HepG2 (cell line): ENCODE results near the gene TACC3. TPM values are rescaled to one million over a fixed set of nuclear protein-coding genes. Genes with fewer than 3 reads are reported as not detected.

Experiments
- ATAC-seq: fragments of 200-7000 bp; cut with Tn5 transposase; 3 replicates; pipeline ENCODE4 v1.9.1; 2020; ENCODE audit warnings: mild to moderate bottlenecking, moderate library complexity
- BruUV-seq: library from RNA; stranded (reverse); fragments of 400-500 nt; replicated peaks from 2 replicates; lab custom pipeline; 2021; lab: Mats Ljungman, UMichigan
- CTCF ChIA-PET: fragments of 300-600 bp; formaldehyde crosslinking; extraction: SDS; loops from one replicate; lab custom pipeline; 2021; ENCODE audit warnings: low total read pairs, inconsistent platforms, low intra/inter-chr PET ratio; lab: Yijun Ruan, JAX
- POLR2A ChIA-PET: fragments of 350-600 bp; sonication (Branson Sonifier 250); formaldehyde crosslinking; loops from one replicate; lab custom pipeline; 2020; ENCODE audit warnings: antibody characterized with exemption, inconsistent platforms; lab: Yijun Ruan, JAX
- DNase-seq: peaks from one replicate; pipeline ENCODE4 v3.0.0-alpha.2; 2015; ENCODE audit warnings: low spot score
- FAIRE-seq: peaks from 3 replicates; lab custom pipeline; 2011; peaks lifted over from hg19 to GRCh38; lab: Jason Lieb, UNC
- H2AFZ ChIP-seq: one replicate; pipeline ENCODE4 v1.6.1; 2011; ENCODE audit warnings: low read length, inconsistent platforms
- H3K27ac ChIP-seq: fragments of 300-600 bp; 3 replicates; pipeline ENCODE4 v1.8.0; 2011; ENCODE audit warnings: mixed run types, mild to moderate bottlenecking, mixed read lengths, low read length, inconsistent platforms; ENCODE audit not compliant: insufficient read depth; ENCODE audit errors: extremely low read length
- H3K27me3 ChIP-seq, 2 experiments: fragments of 200-600 bp in 1 of 2; 2 replicates in 1 of 2; 3 replicates in 1 of 2; pipeline versions ENCODE4 v1.6.0 to v1.8.0; 2011; ENCODE audit warnings: low read length in 2 of 2, mild to moderate bottlenecking in 2 of 2, moderate library complexity in 2 of 2, inconsistent platforms in 1 of 2; ENCODE audit not compliant: insufficient read depth in 2 of 2, control insufficient read depth in 1 of 2
- H3K36me3 ChIP-seq, 2 experiments: fragments of 200-600 bp in 1 of 2; replicated peaks in 1 of 2; 2 replicates in 1 of 2; 3 replicates in 1 of 2; pipeline versions ENCODE4 v1.5.1 to v1.8.0; 2011; ENCODE audit warnings: low read length in 2 of 2, inconsistent platforms in 1 of 2; ENCODE audit not compliant: insufficient read depth in 2 of 2, control insufficient read depth in 1 of 2
- H3K4me1 ChIP-seq: 2 replicates; pipeline ENCODE4 v1.5.1; 2012; ENCODE audit warnings: low read length, inconsistent platforms; ENCODE audit not compliant: insufficient read depth
- H3K4me2 ChIP-seq: 2 replicates; pipeline ENCODE4 v1.6.0; 2011; ENCODE audit warnings: low read depth, low read length, inconsistent platforms
- H3K4me3 ChIP-seq, 3 experiments: fragments of 200-600 bp in 1 of 3; sonication (generic), shearing (Covaris generic) in 1 of 3; replicated peaks in 1 of 3; 2 replicates each; pipeline ENCODE4 v1.5.1; 2011 to 2016; ENCODE audit warnings: low read length in 3 of 3, inconsistent platforms in 2 of 3, low read depth in 2 of 3, mild to moderate bottlenecking in 2 of 3, control low read depth in 1 of 3, mixed read lengths in 1 of 3; ENCODE audit not compliant: insufficient read depth in 1 of 3
- H3K79me2 ChIP-seq: one replicate; pipeline ENCODE4 v1.6.1; 2011; ENCODE audit warnings: low read length, inconsistent platforms; ENCODE audit not compliant: insufficient read depth
- H3K9ac ChIP-seq: 2 replicates; pipeline ENCODE4 v1.6.0; 2011; ENCODE audit warnings: mild to moderate bottlenecking, low read depth, low read length, inconsistent platforms; ENCODE audit not compliant: insufficient read depth
- H3K9me3 ChIP-seq: 2 replicates; pipeline ENCODE4 v1.5.1; 2012; ENCODE audit warnings: mild to moderate bottlenecking, low read length
- H4K20me1 ChIP-seq: 2 replicates; pipeline ENCODE4 v1.6.0; 2011; ENCODE audit warnings: inconsistent platforms, mild to moderate bottlenecking, low read length, moderate library complexity; ENCODE audit not compliant: insufficient read depth
- ARID5B ChIP-seq: IDR thresholded peaks from 2 replicates; pipeline ENCODE4 v1.4.0; 2020; ENCODE audit warnings: mild to moderate bottlenecking, missing genetic modification reagents
- DPF2 ChIP-seq: sonication (generic); formaldehyde crosslinking; IDR thresholded peaks from 2 replicates; pipeline ENCODE4 v1.4.0; 2020; ENCODE audit warnings: mild to moderate bottlenecking, low read depth, missing genetic modification reagents, borderline replicate concordance
- EEA1 ChIP-seq: sonication (generic); formaldehyde crosslinking; IDR thresholded peaks from 2 replicates; pipeline ENCODE4 v1.5.1; 2020; ENCODE audit warnings: mild to moderate bottlenecking, missing genetic modification reagents, borderline replicate concordance
- ELF3 ChIP-seq: IDR thresholded peaks from 2 replicates; pipeline ENCODE4 v1.6.1; 2016; ENCODE audit warnings: missing genetic modification reagents, missing compliant biosample characterization
- FOXM1 ChIP-seq: sonication (generic); formaldehyde crosslinking; IDR thresholded peaks from 2 replicates; pipeline ENCODE4 v1.5.0; 2020; ENCODE audit warnings: missing genetic modification reagents
- HMGXB4 ChIP-seq, 2 experiments: sonication (generic) in 1 of 2; formaldehyde crosslinking in 1 of 2; IDR thresholded peaks; 2 replicates each; pipeline versions ENCODE4 v1.4.0 to v1.6.1; 2018 to 2020; ENCODE audit warnings: missing genetic modification reagents in 2 of 2, borderline replicate concordance in 1 of 2, low read depth in 1 of 2, mild to moderate bottlenecking in 1 of 2, missing biosample characterization in 1 of 2
- MLXIP ChIP-seq: sonication (generic); formaldehyde crosslinking; IDR thresholded peaks from 2 replicates; pipeline ENCODE4 v1.9.0; 2021; ENCODE audit warnings: missing genetic modification reagents, borderline replicate concordance
- PATZ1 ChIP-seq: sonication (generic); formaldehyde crosslinking; IDR thresholded peaks from 2 replicates; pipeline ENCODE4 v1.4.0; 2020; ENCODE audit warnings: missing genetic modification reagents
- PHF21A ChIP-seq: sonication (generic); formaldehyde crosslinking; IDR thresholded peaks from 2 replicates; pipeline ENCODE4 v1.5.0; 2020; ENCODE audit warnings: mild to moderate bottlenecking, missing genetic modification reagents
- SATB2 ChIP-seq: sonication (generic); formaldehyde crosslinking; IDR thresholded peaks from 2 replicates; pipeline ENCODE4 v1.5.0; 2020; ENCODE audit warnings: missing genetic modification reagents
- SP5 ChIP-seq: IDR thresholded peaks from 2 replicates; pipeline ENCODE4 v1.6.1; 2016; ENCODE audit warnings: low read depth, borderline replicate concordance
- TBX2 ChIP-seq: sonication (generic); formaldehyde crosslinking; IDR thresholded peaks from 2 replicates; pipeline ENCODE4 v1.5.0; 2020; ENCODE audit warnings: missing genetic modification reagents, mild to moderate bottlenecking, borderline replicate concordance
- ZNF205 ChIP-seq: IDR thresholded peaks from 2 replicates; pipeline ENCODE4 v1.6.1; 2018; ENCODE audit warnings: missing biosample characterization, missing genetic modification reagents
- ZNF253 ChIP-seq: sonication (generic); formaldehyde crosslinking; IDR thresholded peaks from 2 replicates; pipeline ENCODE4 v1.8.0; 2022; ENCODE audit warnings: mild to moderate bottlenecking, missing genetic modification reagents, borderline replicate concordance
- WGBS: methylation state at CpG from one replicate; pipeline ENCODE4 v1.1.6; 2017; ENCODE audit warnings: low lambda C conversion rate; 5-methylcytosine and 5-hydroxymethylcytosine counted together
- in situ Hi-C: cut with HindIII; loops from 2 replicates; pipeline ENCODE4 v1.10.0; 2017; ENCODE audit warnings: low pct_unique_long_range_greater_than_20kb; ENCODE audit not compliant: extremely low pct_ligation_motif_present
- intact Hi-C: fragments of 100-400 bp; cut with micrococcal nuclease; formaldehyde crosslinking; loops from one replicate; pipeline ENCODE4 v1.10.0; 2022; ENCODE audit not compliant: unreplicated experiment
- polyA plus RNA-seq, 8 experiments: library from polyadenylated mRNA; depleted of rRNA in 3 of 8; stranded (reverse) in 7 of 8; unstranded in 1 of 8; fragments of >200 nt; fragmentation: Illumina TruSeq in 4 of 8; extraction: Trizol in 4 of 8; gene quantifications; 2 replicates each; pipeline versions ENCODE4 v1.2.1 to v1.2.3, GENCODE V29; 2011 to 2016; ENCODE audit warnings: low read depth in 4 of 8, missing spikeins in 1 of 8, mixed read lengths in 1 of 8; ENCODE audit not compliant: insufficient read depth in 1 of 8
- total RNA-seq, 5 experiments: library from RNA; depleted of rRNA; stranded (reverse); fragments of >200 nt; fragmentation: Illumina TruSeq; extraction: Trizol; gene quantifications; 2 replicates each; pipeline ENCODE4 v1.2.3, GENCODE V29; 2016; ENCODE audit warnings: low read depth in 1 of 5

TACC3 gene
- total and polyA plus RNA-seq, 2 of the 13 experiments (the other 11 are each of a cell fraction or from before 2014, with no cell fraction given), result 20.3 to 21.2 TPM

- in situ Hi-C loops (loop anchor here (10.0 kb wide), 1 partner anchor 47 kb away; no protein-coding TSS in a partner anchor), intact Hi-C loops (no loop called here)
- Histone ChIP-seq H3K4me1 (peaks cover 91% of the 10 kb centered on the region), H3K9me3 (no peaks in the 10 kb centered on the region), H3K79me2 (no peaks in the 10 kb centered on the region), H3K27ac (no peak overlapping the region), H2AFZ (no peak overlapping the region), H3K4me3 (peak overlapping the region in 2 of 3 experiments; percentile 7 to 43; a peak in 1 of 6 replicates), H3K27me3 (no peaks in the 10 kb centered on the region; a peak in 1 of 5 replicates), H3K4me2 (peak overlapping the region; percentile 49; the same call in 1 of the 2 replicates), H4K20me1 (no peaks in the 10 kb centered on the region), H3K36me3 (no peaks in the 10 kb centered on the region), H3K9ac (no peak overlapping the region)
- no TSS peak for BruUV-seq
- ChIA-PET POLR2A (interaction anchor here (0.7 to 34.3 kb wide), 4 partner anchors 9 to 96 kb away, joined by 3 to 1258 read pairs (median 8); partner anchors contain the start of gene FGFR3), CTCF (no interaction called here)
- DNase-seq, result no peak
- ATAC-seq, result no peak
- 15% methylated on average over 17 of the region's 17 CpGs for WGBS
- no peak for FAIRE-seq
- TF ChIP-seq PATZ1 (CRISPR knock-in tag) (peak; percentile 63), EEA1 (CRISPR knock-in tag) (no peak), MLXIP (CRISPR knock-in tag) (no peak), HMGXB4 (CRISPR knock-in tag; IDR thresholded peaks at IDR 0.05; ENCODE audit: borderline replicate concordance in 1 of 2, low read depth in 1 of 2) (no peak), FOXM1 (CRISPR knock-in tag) (no peak), ZNF253 (no peak), ARID5B (no peak), ELF3 (no peak), SP5 (CRISPR knock-in tag) (peak; percentile 85), TBX2 (CRISPR knock-in tag) (peak; percentile 76), PHF21A (no peak), SATB2 (CRISPR knock-in tag) (no peak), ZNF205 (CRISPR knock-in tag) (no peak), DPF2 (no peak)
These were observed 36.5 kb downstream of the TACC3 start for GRCh38 chr4:1757836-1758235.
